ENCODE measurements around the gene SSTR3. TPM values are rescaled to one million over a fixed set of nuclear protein-coding genes. Genes with fewer than 3 reads are reported as not detected.

Gene SSTR3
- total and polyA plus RNA-seq, 2 donors (not counting 1 experiment from before 2014, with no cell fraction given) = not detected

GRCh38 chr22:37213218-37213855 is 1.1 kb upstream of the SSTR3 start:
- no peak overlapping the region for H3K27ac ChIP-seq (ENCODE audit: insufficient read depth, low read length)
- no peaks in the 10 kb centered on the region for H3K9me3 ChIP-seq (ENCODE audit: control insufficient read depth, insufficient read depth, low read depth, low read length)
- no peak overlapping the region for H3K4me2 ChIP-seq (ENCODE audit: extremely low read depth, insufficient read depth, low read length)
- H3K36me3 ChIP-seq (ENCODE audit: control insufficient read depth, insufficient read depth, low read length) = no peaks in the 10 kb centered on the region
- no peaks in the 10 kb centered on the region for H3K79me2 ChIP-seq (ENCODE audit: control insufficient read depth, insufficient read depth, low read length)
- H3K27me3 ChIP-seq (ENCODE audit: control insufficient read depth, insufficient read depth, low read length) = peaks cover 27% of the 10 kb centered on the region
- H2AFZ ChIP-seq (ENCODE audit: low read length) = no peak overlapping the region
- H4K20me1 ChIP-seq (ENCODE audit: control insufficient read depth, extremely low read depth, insufficient read depth, low read length) = no peaks in the 10 kb centered on the region
- H3K4me3 ChIP-seq (replicated peaks in 1 of 4; ENCODE audit: control extremely low read depth in 1 of 4, insufficient read depth in 1 of 4, low read depth in 3 of 4, low read length in 4 of 4) = no peak overlapping the region
- no peak for TF ChIP-seq CTCF (conservative IDR thresholded peaks at IDR 0.05 in 1 of 2, IDR thresholded peaks at IDR 0.05 in 1 of 2; ENCODE audit: low read depth in 1 of 2, low read length in 2 of 2)
- TF ChIP-seq EZH2 (IDR thresholded peaks at IDR 0.05; ENCODE audit: low read length, missing control alignments) = no peak
- no peak for DNase-seq (ENCODE audit: low read depth in 2 of 2)
- H3K4me1 ChIP-seq (ENCODE audit: control insufficient read depth, extremely low read depth, insufficient read depth, low read length) = peaks cover 2% of the 10 kb centered on the region
- H3K9ac ChIP-seq (ENCODE audit: insufficient read depth, low read length) = no peak overlapping the region

GRCh38 chr22:37211866-37212173 is 457 bp downstream of the SSTR3 start:
- no peaks in the 10 kb centered on the region for H3K9me3 ChIP-seq (ENCODE audit: control insufficient read depth, insufficient read depth, low read depth, low read length)
- H3K27ac ChIP-seq (ENCODE audit: insufficient read depth, low read length) = no peak overlapping the region
- no peaks in the 10 kb centered on the region for H3K36me3 ChIP-seq (ENCODE audit: control insufficient read depth, insufficient read depth, low read length)
- TF ChIP-seq CTCF (conservative IDR thresholded peaks at IDR 0.05 in 1 of 2, IDR thresholded peaks at IDR 0.05 in 1 of 2; ENCODE audit: low read depth in 1 of 2, low read length in 2 of 2) (no peak), EZH2 (IDR thresholded peaks at IDR 0.05; ENCODE audit: low read length, missing control alignments) (peak; percentile 12)
- no peak overlapping the region for H3K4me2 ChIP-seq (ENCODE audit: extremely low read depth, insufficient read depth, low read length)
- no peaks in the 10 kb centered on the region for H4K20me1 ChIP-seq (ENCODE audit: control insufficient read depth, extremely low read depth, insufficient read depth, low read length)
- no peak overlapping the region for H3K4me3 ChIP-seq (replicated peaks in 1 of 4; ENCODE audit: control extremely low read depth in 1 of 4, insufficient read depth in 1 of 4, low read depth in 3 of 4, low read length in 4 of 4)
- peaks cover 2% of the 10 kb centered on the region for H3K4me1 ChIP-seq (ENCODE audit: control insufficient read depth, extremely low read depth, insufficient read depth, low read length)
- no peak for DNase-seq (ENCODE audit: low read depth in 2 of 2)
- no peak overlapping the region for H3K9ac ChIP-seq (ENCODE audit: insufficient read depth, low read length)
- H3K27me3 ChIP-seq (ENCODE audit: control insufficient read depth, insufficient read depth, low read length) = peaks cover 27% of the 10 kb centered on the region
- H2AFZ ChIP-seq (ENCODE audit: low read length) = no peak overlapping the region
- no peaks in the 10 kb centered on the region for H3K79me2 ChIP-seq (ENCODE audit: control insufficient read depth, insufficient read depth, low read length)

- TF ChIP-seq EZH2 (IDR thresholded peaks at IDR 0.05; ENCODE audit: low read length, missing control alignments) = no peak
- TF ChIP-seq CTCF (conservative IDR thresholded peaks at IDR 0.05 in 1 of 2, IDR thresholded peaks at IDR 0.05 in 1 of 2; ENCODE audit: low read depth in 1 of 2, low read length in 2 of 2) = no peak
- no peak for DNase-seq (ENCODE audit: low read depth in 2 of 2)
- H3K79me2 ChIP-seq (ENCODE audit: control insufficient read depth, insufficient read depth, low read length) = no peaks in the 10 kb centered on the region
- H3K4me2 ChIP-seq (ENCODE audit: extremely low read depth, insufficient read depth, low read length) = no peak overlapping the region
- H3K27me3 ChIP-seq (ENCODE audit: control insufficient read depth, insufficient read depth, low read length) = peaks cover 27% of the 10 kb centered on the region
- peaks cover 2% of the 10 kb centered on the region for H3K4me1 ChIP-seq (ENCODE audit: control insufficient read depth, extremely low read depth, insufficient read depth, low read length)
- H3K27ac ChIP-seq (ENCODE audit: insufficient read depth, low read length) = no peak overlapping the region
- H3K9me3 ChIP-seq (ENCODE audit: control insufficient read depth, insufficient read depth, low read depth, low read length) = no peaks in the 10 kb centered on the region
- no peak overlapping the region for H3K9ac ChIP-seq (ENCODE audit: insufficient read depth, low read length)
- no peak overlapping the region for H2AFZ ChIP-seq (ENCODE audit: low read length)
- H3K4me3 ChIP-seq (replicated peaks in 1 of 4; ENCODE audit: control extremely low read depth in 1 of 4, insufficient read depth in 1 of 4, low read depth in 3 of 4, low read length in 4 of 4) = no peak overlapping the region
- H4K20me1 ChIP-seq (ENCODE audit: control insufficient read depth, extremely low read depth, insufficient read depth, low read length) = no peaks in the 10 kb centered on the region
- H3K36me3 ChIP-seq (ENCODE audit: control insufficient read depth, insufficient read depth, low read length) = no peaks in the 10 kb centered on the region
Measured at GRCh38 chr22:37211075-37211865, 1.0 kb downstream of the SSTR3 start.
